ENCODE data around the gene ASGR1.
"Not testable (repeated sequence)": the region's sequence is repeated elsewhere in the genome, so short reads cannot be mapped to it uniquely, and the experiment has no call there.

Gene ASGR1

GRCh38 chr17:7167832-7168231, 11.3 kb downstream of the ASGR1 start:
- Histone ChIP-seq H3K79me2 (ENCODE audit: insufficient read depth, low read length) (no peaks in the 10 kb centered on the region), H3K4me1 (ENCODE audit: insufficient read depth, low read length, poor library complexity, severe bottlenecking) (no peaks in the 10 kb centered on the region), H3F3A (ENCODE audit: low read depth) (no peaks in the 10 kb centered on the region), H2AFZ (ENCODE audit: low read length) (no peak overlapping the region), H3K4me3 (ENCODE audit: low read length, poor library complexity, severe bottlenecking) (no peak overlapping the region), H3K4me2 (ENCODE audit: low read depth, low read length, poor library complexity, severe bottlenecking) (no peak overlapping the region), H3K9ac (ENCODE audit: low read depth, low read length, poor library complexity, severe bottlenecking) (no peak overlapping the region), H3K9me3 (ENCODE audit: insufficient read depth, low read depth, low read length) (no peaks in the 10 kb centered on the region), H3K27me3 (ENCODE audit: insufficient read depth, low read length, poor library complexity, severe bottlenecking) (no peaks in the 10 kb centered on the region), H3K36me3 (ENCODE audit: insufficient read depth, low read length) (no peaks in the 10 kb centered on the region), H4K20me1 (ENCODE audit: insufficient read depth, low read length, poor library complexity, severe bottlenecking) (no peaks in the 10 kb centered on the region), H3K9me2 (replicated peaks; ENCODE audit: low read depth, low read length) (no peaks in the 10 kb centered on the region)
- TF ChIP-seq EZH2phosphoT487 (IDR thresholded peaks at IDR 0.05; ENCODE audit: borderline replicate concordance) (no peak), CTCF (conservative IDR thresholded peaks at IDR 0.05; ENCODE audit: low read length) (no peak)

- H3K9ac ChIP-seq (ENCODE audit: low read depth, low read length, poor library complexity, severe bottlenecking): no peak overlapping the region
- no peak overlapping the region for H3K4me3 ChIP-seq (ENCODE audit: low read length, poor library complexity, severe bottlenecking)
Observed at GRCh38 chr17:7166873-7167272, 12.3 kb downstream of the ASGR1 start.

GRCh38 chr17:7159571-7159970, 19.6 kb downstream of the ASGR1 start:
- not testable (repeated sequence) for H3K9me3 ChIP-seq (ENCODE audit: insufficient read depth, low read depth, low read length); H2AFZ ChIP-seq (ENCODE audit: low read length); H3K4me2 ChIP-seq (ENCODE audit: low read depth, low read length, poor library complexity, severe bottlenecking); H3K79me2 ChIP-seq (ENCODE audit: insufficient read depth, low read length); H4K20me1 ChIP-seq (ENCODE audit: insufficient read depth, low read length, poor library complexity, severe bottlenecking); H3F3A ChIP-seq (ENCODE audit: low read depth); H3K27me3 ChIP-seq (ENCODE audit: insufficient read depth, low read length, poor library complexity, severe bottlenecking); H3K9me2 ChIP-seq (replicated peaks; ENCODE audit: low read depth, low read length); H3K4me3 ChIP-seq (ENCODE audit: low read length, poor library complexity, severe bottlenecking); H3K36me3 ChIP-seq (ENCODE audit: insufficient read depth, low read length); H3K4me1 ChIP-seq (ENCODE audit: insufficient read depth, low read length, poor library complexity, severe bottlenecking); H3K9ac ChIP-seq (ENCODE audit: low read depth, low read length, poor library complexity, severe bottlenecking)

More at GRCh38 chr17:7166873-7167272, 12.3 kb downstream of the ASGR1 start:
- H3F3A ChIP-seq (ENCODE audit: low read depth): no peaks in the 10 kb centered on the region
- no peaks in the 10 kb centered on the region for H3K9me2 ChIP-seq (replicated peaks; ENCODE audit: low read depth, low read length)
- H2AFZ ChIP-seq (ENCODE audit: low read length): no peak overlapping the region
- H3K4me2 ChIP-seq (ENCODE audit: low read depth, low read length, poor library complexity, severe bottlenecking): no peak overlapping the region
- no peaks in the 10 kb centered on the region for H4K20me1 ChIP-seq (ENCODE audit: insufficient read depth, low read length, poor library complexity, severe bottlenecking)
- no peaks in the 10 kb centered on the region for H3K27me3 ChIP-seq (ENCODE audit: insufficient read depth, low read length, poor library complexity, severe bottlenecking)
- no peaks in the 10 kb centered on the region for H3K4me1 ChIP-seq (ENCODE audit: insufficient read depth, low read length, poor library complexity, severe bottlenecking)
- H3K9me3 ChIP-seq (ENCODE audit: insufficient read depth, low read depth, low read length): no peaks in the 10 kb centered on the region
- no peaks in the 10 kb centered on the region for H3K79me2 ChIP-seq (ENCODE audit: insufficient read depth, low read length)
- no peaks in the 10 kb centered on the region for H3K36me3 ChIP-seq (ENCODE audit: insufficient read depth, low read length)
- TF ChIP-seq CTCF (conservative IDR thresholded peaks at IDR 0.05; ENCODE audit: low read length): no peak
- TF ChIP-seq EZH2phosphoT487 (IDR thresholded peaks at IDR 0.05; ENCODE audit: borderline replicate concordance): no peak

DNA sequence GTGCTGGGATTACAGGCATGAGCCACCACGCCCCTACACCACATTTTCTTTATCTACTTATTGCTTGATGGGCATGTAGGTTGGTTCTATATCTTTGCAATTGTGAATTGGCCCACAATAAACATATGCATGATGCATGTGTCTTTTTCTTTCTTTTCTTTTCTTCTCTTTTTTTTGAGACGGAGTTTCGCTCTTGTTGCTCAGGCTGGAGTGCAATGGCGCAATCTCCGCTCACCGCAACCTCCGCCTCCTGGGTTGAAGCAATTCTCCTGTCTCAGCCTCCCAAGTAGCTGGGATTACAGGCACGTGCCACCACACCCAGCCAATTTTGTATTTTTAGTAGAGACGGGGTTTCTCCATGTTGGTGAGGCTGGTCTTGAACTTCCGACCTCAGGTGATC, 20.7 kb downstream of the ASGR1 start:
- H3K79me2 ChIP-seq (ENCODE audit: insufficient read depth, low read length); H3K4me2 ChIP-seq (ENCODE audit: low read depth, low read length, poor library complexity, severe bottlenecking); H3F3A ChIP-seq (ENCODE audit: low read depth); H3K4me1 ChIP-seq (ENCODE audit: insufficient read depth, low read length, poor library complexity, severe bottlenecking); H4K20me1 ChIP-seq (ENCODE audit: insufficient read depth, low read length, poor library complexity, severe bottlenecking); H3K4me3 ChIP-seq (ENCODE audit: low read length, poor library complexity, severe bottlenecking); H3K27me3 ChIP-seq (ENCODE audit: insufficient read depth, low read length, poor library complexity, severe bottlenecking); H3K9me2 ChIP-seq (replicated peaks; ENCODE audit: low read depth, low read length); H3K9ac ChIP-seq (ENCODE audit: low read depth, low read length, poor library complexity, severe bottlenecking); H3K36me3 ChIP-seq (ENCODE audit: insufficient read depth, low read length); H3K9me3 ChIP-seq (ENCODE audit: insufficient read depth, low read depth, low read length); H2AFZ ChIP-seq (ENCODE audit: low read length): not testable (repeated sequence)

Measured in Loucy (cell line).